IPS DF 6.9 (cell line): ENCODE results near the gene TMIE.
"Not testable (repeated sequence)": the region's sequence is repeated elsewhere in the genome, so short reads cannot be mapped to it uniquely, and the experiment has no call there.

Source experiments
- DNase-seq: peaks from one replicate; pipeline ENCODE4 v3.0.0-alpha.2; 2013; ENCODE audit warnings: low read depth, low spot score
- H3K27ac ChIP-seq: one replicate; pipeline ENCODE4 v1.5.1; 2013; ENCODE audit warnings: low read length, control low read depth
- H3K27me3 ChIP-seq: 2 replicates; pipeline ENCODE4 v1.6.1; 2013; ENCODE audit warnings: mild to moderate bottlenecking, low read length; ENCODE audit not compliant: control insufficient read depth, insufficient read depth
- H3K36me3 ChIP-seq: 2 replicates; pipeline ENCODE4 v1.6.1; 2013; ENCODE audit warnings: low read length; ENCODE audit not compliant: control insufficient read depth, insufficient read depth
- H3K4me1 ChIP-seq: 2 replicates; pipeline ENCODE4 v1.6.1; 2013; ENCODE audit warnings: low read length; ENCODE audit not compliant: control insufficient read depth, insufficient read depth
- H3K4me3 ChIP-seq: 2 replicates; pipeline ENCODE4 v1.5.1; 2013; ENCODE audit warnings: mild to moderate bottlenecking, low read length
- H3K9me3 ChIP-seq: 2 replicates; pipeline ENCODE4 v1.6.1; 2013; ENCODE audit warnings: low read length, inconsistent platforms; ENCODE audit not compliant: control insufficient read depth, insufficient read depth
- WGBS: extraction: QIAGEN DNeasy Blood & Tissue Kit; methylation state at CpG from one replicate; pipeline ENCODE4 v1.1.7; 2013; ENCODE audit warnings: mixed read lengths, missing lambda C conversion rate; ENCODE audit not compliant: insufficient read length, insufficient coverage; 5-methylcytosine and 5-hydroxymethylcytosine counted together

TMIE gene

DNA sequence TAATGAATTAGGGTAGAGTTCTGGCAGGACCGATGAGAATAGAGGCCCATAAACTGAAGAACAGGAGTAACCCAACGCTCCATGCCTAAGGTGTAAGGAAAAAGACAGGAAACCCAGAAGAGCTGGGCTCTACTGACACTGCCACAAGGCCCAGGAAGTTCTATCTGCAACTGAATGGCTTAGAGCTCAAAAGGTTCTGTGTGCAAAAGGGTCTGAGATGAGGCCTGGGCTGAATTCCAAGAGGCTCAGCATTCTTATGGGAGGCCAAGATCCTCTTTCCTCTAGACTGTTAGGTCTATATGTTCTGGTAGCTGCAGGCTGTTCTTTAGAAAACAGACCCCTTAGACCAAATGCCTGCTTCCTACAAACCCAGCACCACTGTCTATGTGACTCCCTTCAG, 47.0 kb downstream of the TMIE start:
- no peaks in the 10 kb centered on the region for H3K27me3 ChIP-seq
- no CpG with 5 or more reads among the region's 2 CpGs for WGBS

DNA sequence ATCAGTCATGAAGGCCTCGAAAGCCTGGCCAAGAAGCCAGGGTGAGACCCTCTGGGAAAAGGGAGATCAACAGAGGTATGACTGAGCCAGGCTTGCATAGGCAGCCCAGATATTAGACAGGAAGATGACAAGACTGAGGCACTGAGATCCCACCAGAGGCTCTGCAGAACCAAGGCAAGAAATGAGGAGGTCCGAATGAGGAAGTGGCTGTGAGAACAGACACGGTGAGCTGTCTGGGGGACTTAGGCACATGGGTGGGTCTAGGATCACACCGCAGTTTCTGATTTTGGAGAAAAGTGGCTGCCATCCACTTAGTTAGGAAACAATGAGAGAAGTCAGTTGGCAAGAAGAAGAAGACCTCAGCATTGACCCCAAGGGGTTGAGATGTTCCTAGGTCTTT, 47.9 kb downstream of the TMIE start:
- no peak overlapping the region for H3K4me3 ChIP-seq
- no peaks in the 10 kb centered on the region for H3K9me3 ChIP-seq
- H3K36me3 ChIP-seq = no peaks in the 10 kb centered on the region
- H3K27me3 ChIP-seq = no peaks in the 10 kb centered on the region
- H3K27ac ChIP-seq = no peak overlapping the region
- WGBS = no CpG with 5 or more reads among the region's 4 CpGs
- no peak for DNase-seq
- H3K4me1 ChIP-seq = no peaks in the 10 kb centered on the region

More for the DNA sequence above, 47.0 kb downstream of the TMIE start:
- Histone ChIP-seq H3K4me3 (no peak overlapping the region), H3K36me3 (no peaks in the 10 kb centered on the region), H3K4me1 (no peaks in the 10 kb centered on the region), H3K27ac (no peak overlapping the region), H3K9me3 (no peaks in the 10 kb centered on the region)
- no peak for DNase-seq

DNA sequence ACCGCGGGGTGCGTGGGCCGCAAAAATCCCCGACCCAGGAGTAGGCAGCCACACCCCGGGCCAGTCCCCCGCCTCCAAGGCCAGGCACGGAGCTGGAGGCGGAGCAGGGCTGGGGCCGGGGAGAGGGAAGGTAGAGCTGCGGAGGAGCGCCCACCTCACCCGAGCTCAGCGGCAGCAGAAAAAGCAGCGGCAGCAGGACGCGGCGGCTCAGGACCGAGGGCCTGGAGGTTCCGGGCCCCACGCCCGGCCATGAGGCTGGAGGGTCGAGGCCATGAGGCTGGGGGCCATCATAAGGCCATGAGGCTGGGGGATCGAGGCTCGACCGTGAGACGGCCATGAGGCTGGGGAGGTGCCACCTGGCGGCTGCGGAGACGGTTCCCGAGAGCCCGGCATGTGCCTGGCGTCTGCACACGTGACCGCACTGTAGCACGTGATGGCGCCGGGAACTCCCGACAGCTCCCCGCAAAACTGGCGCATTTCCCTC, 49.4 kb downstream of the TMIE start:
- DNase-seq = no peak
- WGBS = no CpG with 5 or more reads among the region's 41 CpGs
- H3K27me3 ChIP-seq = no peaks in the 10 kb centered on the region
- no peak overlapping the region for H3K4me3 ChIP-seq
- no peak overlapping the region for H3K27ac ChIP-seq
- H3K9me3 ChIP-seq = no peaks in the 10 kb centered on the region
- H3K4me1 ChIP-seq = no peaks in the 10 kb centered on the region
- H3K36me3 ChIP-seq = no peaks in the 10 kb centered on the region

DNA sequence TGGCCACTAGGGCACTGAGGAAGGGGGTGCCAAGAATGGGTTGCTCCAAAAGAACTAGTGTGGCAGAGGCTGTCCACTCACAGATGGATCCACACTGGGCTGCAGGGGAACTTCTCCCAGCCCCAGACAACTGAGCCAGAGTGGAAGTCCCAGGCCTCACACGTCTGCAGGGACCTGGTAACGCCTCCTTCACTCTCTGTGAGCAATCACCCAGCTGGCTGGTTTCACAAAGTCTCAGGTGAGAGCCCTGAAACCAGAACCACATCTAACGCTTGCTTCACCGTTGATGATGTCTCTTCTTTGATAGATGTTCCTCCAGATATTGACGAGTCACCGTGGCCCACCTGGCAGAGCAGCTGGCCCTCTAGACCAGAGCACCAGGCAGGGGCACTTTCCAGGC, 51.9 kb downstream of the TMIE start:
- not testable (repeated sequence) for H3K27me3 ChIP-seq, H3K27ac ChIP-seq, DNase-seq, H3K4me1 ChIP-seq, H3K36me3 ChIP-seq, H3K4me3 ChIP-seq, H3K9me3 ChIP-seq
- no CpG with 5 or more reads among the region's 6 CpGs for WGBS

DNA sequence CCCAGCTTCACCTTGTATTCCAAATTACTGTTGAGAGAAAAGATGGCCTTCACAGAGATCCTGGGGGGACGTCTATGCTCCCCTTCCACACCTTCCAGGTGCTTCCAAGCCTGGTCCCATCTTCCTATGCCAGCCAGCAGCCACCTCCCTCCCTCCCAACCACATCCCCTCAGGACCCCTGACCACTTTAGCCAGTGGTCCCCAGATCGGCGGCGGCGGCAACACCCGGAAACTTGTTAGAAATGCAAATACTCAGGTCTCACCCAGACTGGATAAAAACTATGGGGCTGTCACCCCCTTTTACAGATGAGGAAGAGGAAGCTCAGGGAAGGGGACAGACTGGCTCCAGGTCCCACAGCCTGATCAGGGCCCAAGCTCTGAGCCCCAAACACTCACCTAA, 54.5 kb downstream of the TMIE start:
- WGBS = no CpG with 5 or more reads among the region's 6 CpGs
- no peak overlapping the region for H3K27ac ChIP-seq
- H3K9me3 ChIP-seq = no peaks in the 10 kb centered on the region
- peaks cover 3% of the 10 kb centered on the region; the same call in 1 of the 2 replicates for H3K36me3 ChIP-seq
- no peaks in the 10 kb centered on the region for H3K27me3 ChIP-seq
- no peak for DNase-seq
- peaks cover 2% of the 10 kb centered on the region; the same call in 1 of the 2 replicates for H3K4me1 ChIP-seq
- H3K4me3 ChIP-seq = no peak overlapping the region

DNA sequence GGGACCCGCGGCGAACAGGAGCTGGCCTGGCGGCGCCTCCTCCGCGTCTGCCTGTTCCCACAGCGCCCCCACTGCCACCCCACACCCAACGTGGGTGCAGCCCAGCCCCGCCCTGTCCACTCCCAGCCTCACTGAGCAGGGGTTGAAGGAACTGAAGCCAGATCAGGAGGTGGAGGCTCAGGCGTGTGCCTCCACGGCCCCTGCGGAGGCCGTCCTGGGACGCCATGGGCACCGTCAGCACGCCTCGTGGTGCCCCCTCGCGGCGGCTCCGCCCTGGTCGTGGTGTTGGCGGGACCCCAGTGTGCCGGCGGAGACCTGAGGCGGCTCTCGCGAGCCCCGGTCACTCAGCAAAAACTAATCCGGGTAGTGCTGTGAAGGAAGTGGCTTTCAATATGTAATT, 55.5 kb downstream of the TMIE start:
- no peak overlapping the region for H3K27ac ChIP-seq
- no peak overlapping the region for H3K4me3 ChIP-seq
- WGBS = no CpG with 5 or more reads among the region's 31 CpGs
- H3K36me3 ChIP-seq = peaks cover 3% of the 10 kb centered on the region; the same call in 1 of the 2 replicates
- H3K4me1 ChIP-seq = peaks cover 2% of the 10 kb centered on the region; the same call in 1 of the 2 replicates
- H3K9me3 ChIP-seq = no peaks in the 10 kb centered on the region
- no peak for DNase-seq
- H3K27me3 ChIP-seq = no peaks in the 10 kb centered on the region

DNA sequence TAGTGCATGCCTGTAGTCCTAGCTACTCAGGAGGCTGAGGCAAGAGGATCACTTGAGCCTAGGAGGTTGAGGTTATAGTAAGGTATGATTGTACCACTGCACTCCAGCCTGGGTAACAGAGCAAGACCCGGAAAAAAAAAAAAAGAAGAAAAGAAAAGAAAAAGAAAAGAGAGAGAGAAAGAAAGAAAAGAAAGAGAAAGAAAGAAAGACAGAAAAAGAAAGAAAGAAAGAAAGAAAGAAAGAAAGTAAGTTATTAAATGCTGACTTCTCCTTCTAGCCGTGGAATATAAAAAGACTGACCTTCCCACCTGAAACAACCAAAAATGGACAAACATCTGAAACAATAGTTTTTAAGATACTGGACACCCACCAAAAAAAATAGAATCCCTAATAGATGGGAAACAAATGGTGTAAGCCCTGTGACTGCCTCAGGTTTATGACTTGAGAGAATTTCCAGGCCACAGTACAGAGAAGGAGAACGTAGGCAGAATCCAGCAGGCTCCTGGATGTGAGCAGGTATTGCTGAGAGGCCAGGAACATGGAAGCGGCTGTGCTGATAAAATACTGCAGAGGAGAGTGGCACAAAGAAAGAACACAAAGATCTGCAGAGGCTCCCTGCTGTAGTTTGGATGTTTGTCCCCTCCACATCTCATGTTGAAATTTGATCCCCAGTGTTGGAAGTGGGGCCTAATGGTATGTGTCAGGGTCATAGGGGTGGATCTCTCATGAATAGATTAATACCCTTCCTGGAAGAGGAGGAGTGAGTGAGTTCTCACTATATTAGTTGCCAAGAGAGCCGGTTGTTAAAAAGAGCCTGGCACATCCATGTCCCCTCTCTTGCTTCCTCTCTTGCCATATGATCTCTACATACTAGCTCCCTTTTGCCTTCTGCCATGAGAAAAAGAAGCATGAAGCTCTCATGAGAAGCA, 58.3 kb downstream of the TMIE start:
- no peaks in the 10 kb centered on the region for H3K9me3 ChIP-seq
- DNase-seq = no peak
- peaks cover 2% of the 10 kb centered on the region; the same call in 1 of the 2 replicates for H3K4me1 ChIP-seq
- no CpG with 5 or more reads among the region's 5 CpGs for WGBS
- peaks cover 3% of the 10 kb centered on the region; the same call in 1 of the 2 replicates for H3K36me3 ChIP-seq
- no peak overlapping the region for H3K4me3 ChIP-seq
- no peaks in the 10 kb centered on the region for H3K27me3 ChIP-seq
- no peak overlapping the region for H3K27ac ChIP-seq
